Activated T-cell treated with anti-CD3 and anti-CD28 coated beads, Interleukin-2, amount 50 U/mL, for 48 hours (primary cell): ENCODE measurements around the gene VPS41.
"Not testable (repeated sequence)": the region's sequence is repeated elsewhere in the genome, so short reads cannot be mapped to it uniquely, and the experiment has no call there.

Experiments used
- DNase-seq, 2 experiments: peaks; one replicate each; pipeline ENCODE4 v3.0.0-alpha.2; 2020

The VPS41 gene

DNA sequence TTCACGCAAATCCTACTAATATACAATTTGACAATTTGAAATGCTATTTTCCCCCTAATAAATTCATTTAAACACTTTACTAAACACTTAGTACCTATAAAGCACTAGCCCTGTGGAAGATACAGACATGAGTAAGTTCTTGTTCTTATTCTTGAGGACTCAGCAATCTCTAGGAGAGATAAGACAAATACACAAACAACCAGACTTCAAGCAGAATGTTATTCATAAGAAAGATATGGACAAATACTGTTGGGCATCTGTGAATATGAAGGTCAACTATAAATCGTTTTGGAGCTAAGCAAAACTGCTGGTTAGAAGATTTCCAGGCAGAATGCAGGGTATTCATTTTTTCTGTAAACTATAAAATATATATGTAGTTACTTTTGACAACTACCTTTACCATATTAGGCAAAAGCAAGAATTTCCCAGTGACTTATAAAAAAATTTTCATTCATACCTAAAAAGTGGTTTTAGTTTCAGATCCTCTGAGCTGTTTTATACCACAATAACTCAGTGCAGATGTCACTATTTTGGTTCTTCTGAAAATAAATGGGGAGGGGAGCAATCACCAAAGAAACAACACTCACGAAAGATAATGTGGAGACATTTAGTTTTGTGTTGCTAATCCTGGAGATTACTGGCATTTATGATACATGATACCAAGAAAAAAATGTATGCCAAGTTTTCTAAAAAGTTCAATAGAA, 3.8 kb downstream of the VPS41 start:
- DNase-seq = no peak

DNA sequence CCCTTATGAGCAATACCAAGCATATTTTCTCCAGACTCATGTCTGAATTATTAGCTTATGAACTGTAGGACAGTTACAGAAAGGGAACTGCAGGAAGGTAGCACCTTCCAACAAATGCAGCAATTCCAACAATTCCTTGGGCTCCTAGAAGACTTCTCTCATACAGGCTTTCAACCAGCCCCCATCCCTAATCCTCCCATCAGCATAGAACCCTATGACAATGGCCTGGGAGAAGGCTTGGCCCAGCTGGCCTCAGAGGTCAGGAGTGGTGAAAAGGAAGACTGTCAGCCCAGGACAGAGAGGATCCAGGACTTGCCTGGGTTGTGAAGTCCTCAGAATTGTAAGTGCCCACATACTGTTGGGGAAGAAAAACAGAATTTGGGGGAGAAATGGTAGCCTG, 5.9 kb downstream of the VPS41 start:
- DNase-seq = no peak

DNA sequence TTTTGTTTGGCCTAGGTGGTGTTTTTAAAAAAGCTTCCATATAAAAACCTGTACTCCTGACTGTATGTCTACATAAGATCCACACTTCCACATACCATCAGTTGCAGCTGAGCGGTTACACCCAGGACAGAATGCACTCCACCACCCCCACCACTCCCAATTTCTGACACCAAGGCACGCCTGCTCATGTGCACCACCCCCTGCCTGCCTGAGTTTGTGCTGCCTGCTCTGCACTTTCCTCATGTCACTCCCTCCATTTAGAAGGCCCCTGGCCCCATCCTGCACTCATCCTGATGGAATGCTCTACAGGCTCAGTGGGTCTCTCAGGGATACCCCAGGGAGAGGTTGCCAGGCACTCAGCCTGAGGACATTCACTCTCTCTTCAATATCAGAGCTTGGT, 6.5 kb downstream of the VPS41 start:
- DNase-seq = no peak

DNA sequence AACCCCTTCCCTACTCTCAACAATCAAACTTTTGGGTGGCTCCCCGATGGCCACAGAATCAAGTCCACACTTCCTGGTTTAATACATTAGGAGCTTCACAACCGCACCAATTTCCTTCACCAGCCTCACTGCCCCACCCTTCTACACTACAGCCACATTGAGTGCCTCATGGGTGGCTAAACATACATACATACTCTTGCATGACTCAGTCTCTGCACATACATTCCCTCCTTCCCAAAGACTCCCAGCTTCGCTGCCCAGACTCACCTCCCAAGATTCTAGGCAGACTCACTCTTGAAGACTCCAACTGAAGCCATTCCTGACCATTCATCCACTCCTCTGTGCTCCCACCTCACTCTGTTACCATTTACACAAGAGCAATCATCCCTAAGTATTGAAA, 15.9 kb downstream of the VPS41 start:
- DNase-seq = no peak

DNA sequence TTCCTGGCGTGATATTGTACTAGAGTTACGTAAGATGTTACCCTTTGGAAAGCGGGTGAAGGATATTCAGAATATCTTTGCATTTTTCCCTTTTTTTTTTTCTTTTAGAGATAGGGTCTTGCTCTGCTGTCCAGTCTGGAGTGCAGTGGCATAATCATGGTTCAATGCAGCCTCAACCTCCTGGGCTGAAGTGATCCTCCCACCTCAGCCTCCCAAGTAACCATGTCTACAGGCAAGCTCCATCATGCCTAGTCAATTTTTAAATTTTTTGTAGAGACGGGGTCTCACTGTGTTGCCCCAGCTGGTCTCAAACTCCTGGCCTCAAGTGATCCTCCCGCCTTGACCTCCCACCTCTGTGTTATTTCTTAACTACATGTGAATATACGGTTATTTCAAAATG, 18.4 kb downstream of the VPS41 start:
- DNase-seq = no peak

DNA sequence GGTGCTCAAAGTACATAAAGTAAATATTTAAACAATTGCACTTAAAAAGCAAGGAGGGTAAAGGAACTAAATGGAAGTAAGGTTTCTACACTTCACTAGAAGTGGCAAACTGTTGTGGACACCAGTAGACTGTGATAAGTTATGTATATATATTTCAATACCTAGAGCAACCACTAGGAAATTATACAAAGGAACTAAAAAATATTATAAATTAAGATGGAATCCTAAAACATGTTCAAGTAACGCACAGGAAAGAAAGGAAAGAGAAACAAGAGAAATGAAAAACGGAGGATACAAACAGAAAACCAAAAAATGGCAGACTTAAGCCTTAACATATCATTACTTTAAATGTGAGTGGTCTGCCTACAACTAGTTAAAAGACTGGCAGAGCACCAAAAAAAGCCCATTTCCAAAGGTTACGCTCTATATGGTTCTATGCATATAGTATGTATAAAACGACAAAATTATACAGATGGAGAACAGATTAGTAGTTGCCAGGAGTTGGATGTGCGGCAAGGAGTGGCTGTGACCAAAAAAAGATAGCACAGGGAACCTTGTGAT, 19.0 kb downstream of the VPS41 start:
- DNase-seq = no peak

DNA sequence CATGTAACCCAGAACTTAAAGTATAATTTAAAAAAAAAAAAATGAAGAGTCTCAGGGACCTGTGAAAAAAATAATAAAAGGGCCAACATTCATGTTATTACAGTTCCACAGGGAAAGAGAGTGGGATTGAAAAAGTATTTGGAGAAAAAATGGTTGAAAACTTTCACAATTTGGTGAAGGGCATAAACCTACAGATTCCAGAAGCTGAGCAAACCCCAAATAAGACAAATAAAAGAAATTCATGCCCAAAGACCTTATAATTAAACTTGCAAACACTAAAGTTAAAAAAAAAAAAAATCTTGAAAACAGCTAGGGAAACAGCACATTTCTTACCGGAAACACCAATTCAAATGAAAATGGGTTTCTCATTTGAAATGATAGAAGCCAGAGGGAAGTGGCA, 19.9 kb downstream of the VPS41 start:
- no peak for DNase-seq

DNA sequence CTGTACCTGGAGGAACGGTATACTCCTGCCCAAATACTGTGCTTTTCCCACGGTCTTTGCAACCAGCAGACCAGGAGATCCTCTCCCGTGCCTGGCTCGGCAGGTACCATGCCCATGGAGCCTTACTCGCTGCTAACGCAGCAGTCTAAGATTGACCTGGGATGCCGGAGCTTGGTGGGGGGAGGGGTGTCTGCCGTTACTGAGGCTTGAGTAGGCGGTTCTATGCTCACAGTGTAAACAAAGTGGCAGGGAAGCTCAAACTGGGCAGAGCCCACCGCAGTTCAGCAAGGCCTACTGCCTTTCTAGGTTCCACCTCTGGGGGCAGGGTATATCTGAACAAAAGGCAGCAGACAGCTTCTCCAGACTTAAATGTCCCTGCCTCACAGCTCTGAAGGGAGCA, 22.7 kb downstream of the VPS41 start:
- DNase-seq = no peak

DNA sequence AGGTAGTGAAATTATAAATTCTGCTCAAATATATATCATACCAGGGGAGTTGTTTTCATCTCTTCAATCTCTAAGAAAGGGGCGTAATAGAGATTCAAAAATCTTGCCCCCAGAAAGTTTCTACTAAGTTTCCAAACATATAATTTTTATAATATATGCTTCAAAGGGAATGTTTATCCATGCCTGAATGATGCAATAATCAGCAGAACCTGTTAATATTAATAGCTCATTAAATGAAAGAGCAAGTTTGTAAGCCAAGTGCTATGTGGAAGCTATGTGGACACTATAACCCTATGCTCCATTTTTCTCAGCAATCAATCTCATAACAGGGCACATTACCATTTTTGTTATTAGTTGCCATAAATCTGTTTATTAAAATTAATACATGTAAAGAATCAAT, 25.3 kb downstream of the VPS41 start:
- no peak for DNase-seq

DNA sequence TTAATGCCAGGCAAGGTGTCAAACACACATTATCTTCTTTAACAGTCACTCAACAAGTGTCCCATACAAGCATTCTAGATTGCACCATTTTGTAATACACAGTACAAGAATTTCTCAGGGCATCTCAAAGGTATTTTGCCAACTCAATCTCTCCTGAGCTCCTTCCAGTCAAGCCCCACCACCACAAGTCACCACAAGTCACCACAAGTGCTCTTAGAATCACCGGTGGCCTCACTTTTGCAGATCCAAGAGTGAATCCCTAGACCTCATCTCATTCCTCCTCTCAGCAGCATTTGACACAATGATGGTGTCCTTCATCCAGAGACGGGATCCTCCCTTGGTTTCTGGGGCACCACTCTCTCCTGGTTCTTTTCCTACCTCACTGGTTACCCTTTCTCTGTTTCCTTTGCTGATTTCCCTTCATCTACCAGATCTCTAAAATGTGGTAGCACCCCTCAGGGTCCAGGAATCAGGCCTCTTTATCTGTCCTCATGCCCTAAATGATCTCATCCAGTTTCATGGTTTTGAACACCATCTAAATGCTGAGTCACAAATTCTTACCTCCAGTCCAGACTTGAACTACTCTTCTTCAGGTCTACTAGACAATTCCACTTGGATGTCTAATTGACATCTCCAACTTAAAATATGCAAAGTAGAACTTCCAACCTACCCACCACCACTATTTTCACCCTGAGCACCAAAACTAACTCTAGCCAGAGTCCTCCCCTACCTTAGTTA, 26.9 kb downstream of the VPS41 start:
- peak in 1 of 2 experiments; percentile 26 for DNase-seq

DNA sequence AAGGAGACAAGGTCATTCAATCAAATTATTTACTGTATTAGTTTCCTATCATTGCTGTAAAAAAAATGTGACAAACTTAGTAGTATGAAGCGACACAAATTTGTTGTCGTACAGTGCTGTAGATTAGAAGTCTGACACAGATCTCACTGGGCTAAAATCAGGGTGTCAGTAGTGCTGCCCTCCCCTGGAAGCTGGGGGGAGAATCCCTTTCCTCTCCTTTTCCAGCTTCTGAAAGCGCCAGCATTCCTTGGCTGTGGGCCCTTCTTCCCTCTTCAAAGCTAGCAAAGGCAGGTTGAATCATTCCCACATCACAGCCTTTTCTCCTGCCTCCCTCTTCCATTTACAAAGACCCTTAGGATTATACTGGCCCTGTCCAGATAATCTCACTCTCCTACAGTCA, 28.0 kb downstream of the VPS41 start:
- no peak for DNase-seq

DNA sequence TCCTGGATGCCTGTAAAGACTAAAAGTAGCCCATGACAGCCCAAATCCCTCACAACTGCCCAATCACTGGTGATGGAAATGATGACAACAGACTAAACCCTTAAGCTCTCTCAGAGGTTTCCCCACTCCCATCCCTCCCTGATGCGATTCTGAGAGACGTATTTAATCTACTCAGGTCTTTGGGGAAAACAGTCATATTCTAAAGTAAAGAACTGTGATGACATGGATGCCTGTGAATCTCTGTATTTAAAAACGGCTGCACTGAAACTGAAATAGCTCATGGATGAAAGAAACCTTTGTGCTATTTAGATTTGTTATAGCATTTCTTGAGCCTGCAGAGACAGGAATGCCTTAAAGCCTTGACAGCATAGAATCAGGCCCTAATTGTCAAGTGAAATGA, 28.5 kb downstream of the VPS41 start:
- DNase-seq = no peak

DNA sequence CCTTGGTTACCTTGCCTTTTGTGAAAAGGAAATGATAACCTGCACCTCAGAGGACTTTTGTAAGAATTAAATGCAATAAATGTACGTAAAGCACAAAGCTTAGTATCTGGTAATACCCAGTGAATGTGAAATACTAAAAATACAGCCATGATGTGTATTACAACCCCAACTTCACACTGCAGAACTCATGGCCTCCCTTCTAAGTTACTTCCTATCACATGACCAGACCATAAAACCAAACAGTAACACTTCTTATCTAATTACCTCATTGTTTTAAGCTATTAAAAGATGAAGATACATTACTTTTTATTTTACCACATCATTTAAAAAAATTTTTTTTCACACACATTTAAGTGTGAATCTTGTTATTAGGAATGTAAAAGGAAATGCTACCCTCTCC, 29.0 kb downstream of the VPS41 start:
- DNase-seq = no peak

DNA sequence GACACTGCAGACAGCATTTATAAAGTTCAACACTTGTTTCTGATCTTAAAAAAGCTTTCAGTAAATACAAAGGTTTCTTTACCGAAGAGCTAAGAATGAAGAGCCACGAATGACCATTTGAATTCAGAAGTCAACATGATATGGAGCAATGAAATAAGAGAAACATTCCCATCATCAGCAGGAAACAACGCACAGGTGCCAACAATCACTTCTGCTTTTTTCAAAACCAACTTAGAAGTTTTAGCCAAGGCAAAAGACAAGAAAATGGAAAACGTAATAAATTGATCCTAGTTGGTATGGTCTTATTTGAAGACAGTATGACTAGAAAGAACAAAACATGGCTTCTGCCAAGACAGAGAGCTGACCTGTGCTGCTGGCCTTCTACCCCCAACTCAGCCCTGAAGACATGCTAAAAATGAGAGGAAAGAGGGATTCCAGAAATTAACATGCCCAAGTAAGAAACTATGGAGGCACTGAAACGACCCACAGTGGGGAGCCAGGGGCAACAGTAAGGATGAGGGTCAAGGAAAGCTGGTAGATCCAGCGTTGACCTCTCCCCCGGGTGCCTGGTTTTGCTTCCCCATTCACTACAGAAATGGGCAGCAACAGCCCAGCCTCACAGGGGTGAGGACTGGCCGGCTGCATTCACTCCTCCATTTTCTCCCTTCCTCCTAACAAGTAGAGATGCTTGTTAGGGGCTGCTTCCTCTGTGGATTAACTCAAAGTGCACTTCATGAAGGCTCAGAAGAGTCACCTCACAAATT, 30.1 kb downstream of the VPS41 start:
- DNase-seq = no peak

DNA sequence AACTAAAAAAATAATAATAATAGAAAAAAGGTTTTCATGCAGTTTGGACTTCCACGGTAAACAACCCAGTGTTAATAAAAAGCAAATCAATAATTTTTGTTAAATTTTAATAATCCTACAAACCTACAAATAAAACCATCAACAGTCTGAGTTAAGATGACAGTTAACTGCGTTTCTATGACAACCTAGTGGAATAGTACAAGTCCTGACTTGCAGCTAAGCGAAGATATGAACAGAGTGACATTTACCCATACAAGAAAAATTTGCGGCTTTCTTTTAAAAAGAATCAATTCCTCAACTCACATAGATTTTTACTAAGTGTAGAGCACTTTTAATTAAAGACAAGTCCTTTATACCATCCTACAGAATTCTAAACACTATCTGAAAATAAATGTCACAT, 35.6 kb downstream of the VPS41 start:
- no peak for DNase-seq

DNA sequence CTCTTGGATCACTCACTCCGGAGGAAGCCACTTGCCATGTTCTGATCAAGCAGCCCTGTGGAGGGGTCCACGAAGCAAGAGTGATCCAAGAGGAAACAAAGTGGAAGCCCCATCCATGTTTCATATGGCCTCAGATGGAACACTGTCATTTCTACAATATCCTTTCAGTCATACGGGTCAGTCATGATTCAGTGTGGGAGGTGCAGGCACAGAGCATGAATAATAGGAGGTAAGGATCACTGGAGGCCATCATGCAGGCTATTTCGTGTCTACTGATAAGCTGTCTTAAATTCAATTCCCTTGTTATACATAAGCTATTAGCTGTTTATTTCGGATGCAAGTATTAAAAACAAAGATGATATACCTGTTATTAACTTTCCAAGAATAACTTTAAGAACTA, 36.8 kb downstream of the VPS41 start:
- DNase-seq = no peak

DNA sequence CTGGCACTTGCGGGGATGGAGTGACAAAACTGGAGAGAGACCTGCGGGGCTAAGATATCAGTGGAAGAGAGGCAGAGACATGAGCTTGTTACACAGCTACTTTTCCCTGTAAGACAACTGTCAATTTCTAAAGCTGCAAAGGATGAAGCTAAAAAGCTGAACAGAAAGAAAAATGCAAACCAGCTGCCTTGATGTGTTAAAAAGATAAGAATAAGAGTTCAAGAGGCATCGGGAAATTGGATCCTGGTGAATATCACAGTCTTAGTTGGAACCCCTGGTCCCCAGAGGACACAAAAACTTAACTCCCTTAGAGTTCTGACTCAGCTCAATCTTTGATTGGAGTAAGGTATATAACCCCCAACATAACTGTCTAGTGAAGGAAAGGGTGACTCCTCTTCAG, 38.8 kb downstream of the VPS41 start:
- DNase-seq = no peak

DNA sequence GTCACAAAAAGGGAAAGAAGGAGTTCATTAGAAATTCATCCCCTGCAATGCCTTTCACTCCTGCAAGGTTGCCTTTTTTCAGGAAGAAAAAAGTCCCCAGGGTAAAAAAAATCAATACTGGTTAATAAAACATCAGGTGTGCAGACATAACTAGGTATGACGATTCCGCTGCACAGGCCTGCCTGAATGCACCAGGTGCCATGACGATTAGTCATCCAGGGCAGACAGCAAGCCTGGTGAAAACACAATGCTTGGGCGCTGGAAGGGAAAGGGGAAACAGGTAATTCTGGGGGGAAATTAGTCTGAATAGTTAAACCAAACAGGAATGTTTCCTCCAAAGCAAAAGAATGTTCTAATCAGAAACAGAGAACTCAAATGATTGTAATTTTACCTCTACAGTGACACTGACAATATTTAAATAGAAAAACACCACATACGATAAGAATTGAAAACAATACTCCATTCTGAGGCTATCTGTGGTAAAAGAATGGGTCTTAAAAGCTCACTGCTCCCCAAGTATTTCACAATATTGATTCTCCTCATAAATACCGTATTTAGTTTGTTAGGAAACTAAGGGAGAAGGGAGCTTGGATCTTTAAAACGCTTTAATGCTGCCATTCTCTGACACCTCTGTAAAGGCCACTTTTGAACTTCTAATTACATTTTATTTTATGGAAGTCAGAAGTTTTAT, 45.2 kb downstream of the VPS41 start:
- no peak for DNase-seq

DNA sequence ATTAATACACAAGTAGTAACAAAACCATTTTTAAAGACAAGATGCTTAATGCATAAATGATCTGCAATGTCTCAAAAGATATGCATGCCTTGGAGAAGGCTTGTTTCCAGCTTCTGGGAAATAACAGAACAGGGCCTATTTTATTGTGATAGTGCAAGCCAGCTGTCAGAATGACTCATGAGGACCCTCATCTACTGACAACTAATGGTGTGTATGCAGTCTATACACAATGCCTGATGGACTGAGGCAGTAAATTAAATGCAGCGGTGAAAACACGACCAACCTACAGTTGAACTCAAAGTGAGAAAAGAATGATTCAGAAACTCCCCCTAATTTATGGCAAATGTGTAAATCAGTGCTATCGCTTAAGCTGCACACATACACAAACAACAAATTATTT, 46.3 kb downstream of the VPS41 start:
- no peak for DNase-seq

DNA sequence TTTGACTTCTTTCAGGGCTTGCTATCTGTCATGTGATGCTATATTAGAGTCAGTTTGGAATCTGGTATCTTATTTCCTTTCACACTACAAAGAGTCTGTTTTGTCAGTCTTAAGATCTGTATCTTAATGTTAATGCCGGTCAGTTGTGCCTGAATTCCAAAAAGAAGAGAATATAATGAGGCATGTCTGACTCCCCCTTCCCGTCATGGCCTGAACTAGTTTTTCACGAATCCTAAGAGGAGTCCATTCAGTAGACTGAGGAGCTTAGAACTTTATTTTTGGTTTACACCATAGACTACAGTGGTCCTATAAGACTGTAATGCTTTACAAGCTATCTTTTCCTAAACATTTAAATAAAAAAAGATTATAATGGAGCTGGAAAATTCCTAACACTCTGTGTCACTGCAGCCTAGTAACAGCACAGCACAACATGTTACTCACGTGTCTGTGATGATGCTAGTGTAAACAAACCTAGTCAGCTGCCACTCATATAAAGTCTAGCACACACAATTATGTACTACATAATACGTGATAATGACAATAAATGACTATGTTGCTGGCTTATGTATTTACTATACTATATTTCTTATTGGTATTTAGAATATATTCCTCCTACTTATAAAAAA, 50.6 kb downstream of the VPS41 start:
- no peak for DNase-seq

DNA sequence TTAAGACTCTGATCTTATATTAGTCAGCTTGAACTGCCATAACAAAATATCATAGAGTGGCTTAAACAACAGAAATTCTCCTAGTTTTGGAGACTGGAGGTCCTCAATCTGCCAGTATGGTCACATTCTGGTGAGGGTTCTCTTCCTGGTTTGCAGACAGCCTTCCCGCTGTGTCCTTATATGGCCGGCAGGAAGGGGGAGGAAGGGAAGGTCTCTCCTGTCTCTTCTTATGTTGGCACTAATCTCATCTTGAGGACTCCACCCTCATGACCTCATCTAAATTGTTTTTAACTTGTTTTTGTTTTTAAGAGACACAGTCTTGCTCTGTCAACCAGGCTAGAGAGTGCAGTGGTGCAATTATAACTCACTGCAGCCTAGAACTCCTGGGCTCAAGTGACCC, 53.1 kb downstream of the VPS41 start:
- no peak for DNase-seq

DNA sequence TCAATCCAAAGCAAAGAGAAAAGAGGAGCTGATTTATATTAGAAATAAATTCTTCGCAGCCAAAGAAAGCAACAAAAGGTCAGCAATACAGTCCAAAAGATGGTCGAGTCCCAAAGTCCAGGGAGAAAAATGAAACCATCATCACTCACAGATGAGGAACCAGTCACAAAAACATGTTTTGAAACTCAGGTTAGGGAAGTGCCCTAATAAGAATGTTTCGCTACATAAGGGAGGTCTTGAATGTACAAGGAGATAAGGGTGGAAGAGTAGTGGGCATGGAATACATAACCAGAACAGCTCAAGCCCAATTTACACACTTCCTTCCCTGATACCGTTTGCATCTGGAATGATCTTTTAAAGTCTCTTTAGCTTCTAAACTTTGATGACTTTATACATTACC, 53.6 kb downstream of the VPS41 start:
- no peak for DNase-seq

DNA sequence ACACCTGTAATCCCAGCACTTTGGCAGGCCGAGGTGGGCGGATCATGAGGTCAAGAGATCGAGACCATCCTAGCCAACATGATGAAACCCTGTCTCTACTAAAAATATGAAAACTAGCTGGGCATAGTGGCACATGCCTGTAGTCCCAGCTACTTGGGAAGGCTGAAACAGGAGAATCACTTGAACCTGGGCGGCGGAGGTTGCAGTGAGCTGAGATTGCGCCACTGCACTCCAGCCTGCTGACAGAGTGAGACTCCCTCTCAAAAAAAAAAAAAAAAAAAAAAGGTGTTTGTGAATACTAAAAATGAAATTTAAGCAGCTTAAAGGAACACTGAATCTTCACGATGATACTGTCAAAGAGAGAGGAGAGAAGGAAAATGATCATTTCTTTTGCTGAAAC, 54.0 kb downstream of the VPS41 start:
- not testable (repeated sequence) for DNase-seq
